Erythroblast (primary cell): Measurements from ENCODE around the gene E2F8.

Experiments
- GATA1 ChIP-seq: IDR thresholded peaks from 2 replicates; pipeline ENCODE4 v1.6.1; 2011; ENCODE audit warnings: low read depth, mild to moderate bottlenecking, control low read depth, low read length, moderate library complexity
- POLR2A ChIP-seq: IDR thresholded peaks from 2 replicates; pipeline ENCODE4 v1.6.1; 2011; ENCODE audit warnings: mild to moderate bottlenecking, low read length

DNA sequence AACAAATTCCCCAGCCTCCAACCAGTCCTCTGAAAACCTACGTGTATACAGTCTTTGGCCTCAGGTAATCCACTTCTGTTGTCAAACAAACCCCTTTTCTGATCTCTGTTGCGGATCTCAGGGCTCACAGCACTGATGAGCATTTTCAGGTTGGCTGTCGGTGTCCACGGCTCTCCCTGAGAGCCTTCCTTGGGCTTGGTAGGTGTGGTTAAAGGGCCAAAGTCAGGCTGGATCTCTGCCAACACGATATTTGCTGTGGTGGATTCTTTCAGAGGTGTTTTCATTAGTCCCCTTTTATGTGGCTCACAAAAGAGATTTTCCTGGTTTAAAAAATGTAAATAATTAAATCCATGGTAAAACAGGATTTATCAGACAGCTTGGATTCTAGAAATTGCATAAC lies 2.9 kb downstream of the E2F8 start:
- TF ChIP-seq POLR2A (no peak), GATA1 (no peak)
